K562 (cell line): ENCODE data around the gene DCUN1D2. TPM values are rescaled to one million over a fixed set of nuclear protein-coding genes. Genes with fewer than 3 reads are reported as not detected.

Experiments used
- ATAC-seq: fragments of 200-7000 bp; cut with Tn5 transposase; 3 replicates; pipeline ENCODE4 v1.9.1; 2020; ENCODE audit warnings: moderate library complexity
- BruUV-seq: library from RNA; stranded (reverse); fragments of 400-500 nt; replicated peaks from 2 replicates; lab custom pipeline; 2021; lab: Mats Ljungman, UMichigan
- CTCF ChIA-PET: fragments of 300-600 bp; formaldehyde crosslinking; extraction: SDS; loops from one replicate; lab custom pipeline; 2021; ENCODE audit warnings: low intra/inter-chr PET ratio; lab: Yijun Ruan, JAX
- POLR2A ChIA-PET: fragments of 300-600, 350-650 bp; sonication (Branson Sonifier 250); formaldehyde crosslinking; extraction: SDS; loops from one replicate; lab custom pipeline; 2021; ENCODE audit warnings: antibody characterized with exemption, inconsistent platforms; lab: Yijun Ruan, JAX
- DNase-seq, 4 experiments: peaks; one replicate each; pipeline versions ENCODE4 v3.0.0 to v3.0.0-alpha.2; 2011 to 2018; ENCODE audit warnings: low spot score in 3 of 4, mixed read lengths in 3 of 4; ENCODE audit errors: extremely low read depth in 1 of 4
- FAIRE-seq: peaks from 2 replicates; lab custom pipeline; 2011; peaks lifted over from hg19 to GRCh38; lab: Jason Lieb, UNC
- H2AFZ ChIP-seq: 2 replicates; pipeline ENCODE4 v1.6.0; 2011; ENCODE audit warnings: low read depth, low read length, control low read depth, inconsistent platforms
- H3K27ac ChIP-seq: fragments of 200-600 bp; 3 replicates; pipeline ENCODE4 v1.8.0; 2011; ENCODE audit warnings: low read depth, mild to moderate bottlenecking, control low read depth, inconsistent platforms, low read length, moderate library complexity, mixed read lengths; ENCODE audit errors: extremely low read depth
- H3K27me3 ChIP-seq, 2 experiments: fragments of 300-600 bp in 1 of 2; 2 replicates in 1 of 2; 3 replicates in 1 of 2; pipeline versions ENCODE4 v1.6.0 to v1.8.0; 2011; ENCODE audit warnings: inconsistent platforms in 2 of 2, low read length in 2 of 2, mild to moderate bottlenecking in 1 of 2, mixed read lengths in 1 of 2, moderate library complexity in 1 of 2; ENCODE audit not compliant: control insufficient read depth in 2 of 2, insufficient read depth in 2 of 2
- H3K36me3 ChIP-seq: fragments of 300-600 bp; 3 replicates; pipeline ENCODE4 v1.8.0; 2011; ENCODE audit warnings: mild to moderate bottlenecking, low read length, inconsistent platforms; ENCODE audit not compliant: control insufficient read depth, insufficient read depth
- H3K4me1 ChIP-seq, 2 experiments: fragments of 200-600 bp in 1 of 2; replicated peaks in 1 of 2; 2 replicates in 1 of 2; 3 replicates in 1 of 2; pipeline versions ENCODE4 v1.5.1 to v1.8.0; 2011; ENCODE audit warnings: inconsistent platforms in 2 of 2, low read length in 2 of 2, mild to moderate bottlenecking in 1 of 2, mixed read lengths in 1 of 2, moderate library complexity in 1 of 2; ENCODE audit not compliant: control insufficient read depth in 2 of 2, insufficient read depth in 2 of 2
- H3K4me2 ChIP-seq: 2 replicates; pipeline ENCODE4 v1.6.1; 2011; ENCODE audit warnings: low read length, control low read depth, inconsistent platforms, mixed read lengths; ENCODE audit not compliant: insufficient read depth
- H3K4me3 ChIP-seq: fragments of 200-600 bp; sonication (generic), shearing (Covaris generic); 2 replicates; pipeline ENCODE4 v1.5.1; 2016; ENCODE audit warnings: control low read depth, inconsistent platforms
- H3K79me2 ChIP-seq: fragments of 200-600 bp; 3 replicates; pipeline ENCODE4 v1.8.0; 2011; ENCODE audit warnings: low read length, inconsistent platforms; ENCODE audit not compliant: control insufficient read depth, insufficient read depth
- H3K9ac ChIP-seq, 2 experiments: 2 replicates each; pipeline versions ENCODE4 v1.6.0 to v1.6.1; 2011; ENCODE audit warnings: low read depth in 2 of 2, low read length in 2 of 2, control low read depth in 1 of 2, inconsistent platforms in 1 of 2, mild to moderate bottlenecking in 1 of 2, mixed read lengths in 1 of 2; ENCODE audit not compliant: insufficient read depth in 1 of 2
- H3K9me1 ChIP-seq: one replicate; pipeline ENCODE4 v1.6.0; 2011; ENCODE audit warnings: inconsistent platforms, mild to moderate bottlenecking, low read length, moderate library complexity; ENCODE audit not compliant: control insufficient read depth, insufficient read depth
- H3K9me3 ChIP-seq: replicated peaks from 2 replicates; pipeline ENCODE4 v1.5.1; 2011; ENCODE audit warnings: low read depth, low read length, inconsistent platforms; ENCODE audit not compliant: control insufficient read depth, insufficient read depth
- H4K20me1 ChIP-seq: replicated peaks from 2 replicates; pipeline ENCODE4 v1.6.1; 2011; ENCODE audit warnings: low read length, inconsistent platforms, mixed read lengths; ENCODE audit not compliant: control insufficient read depth, insufficient read depth
- CC2D1A ChIP-seq: fragments of 450-650 bp; IDR thresholded peaks from 2 replicates; pipeline ENCODE4 v1.6.1; 2017; ENCODE audit warnings: mild to moderate bottlenecking
- CHD4 ChIP-seq: fragments of 200-600 bp; sonication (generic); IDR thresholded peaks from 3 replicates; pipeline ENCODE4 v1.6.1; 2012; ENCODE audit warnings: low read depth, mild to moderate bottlenecking, mixed read lengths, low read length, inconsistent platforms; ENCODE audit not compliant: insufficient read depth, insufficient replicate concordance, poor library complexity, severe bottlenecking
- COPS2 ChIP-seq: fragments of 450-650 bp; conservative IDR thresholded peaks from 2 replicates; pipeline ENCODE4 v1.6.1; 2016; ENCODE audit warnings: mild to moderate bottlenecking, moderate library complexity
- NBN ChIP-seq: fragments of 450-650 bp; IDR thresholded peaks from 2 replicates; pipeline ENCODE4 v1.6.1; 2016; ENCODE audit warnings: low read depth, mild to moderate bottlenecking
- NRF1 ChIP-seq, 2 experiments: fragments of 450-650 bp; IDR thresholded peaks in 1 of 2; conservative IDR thresholded peaks in 1 of 2; 2 replicates each; pipeline ENCODE4 v1.6.1; 2014; ENCODE audit warnings: mild to moderate bottlenecking in 2 of 2
- ZFP30 ChIP-seq: fragments of 250-450 bp; sonication (Bioruptor Pico); IDR thresholded peaks from 2 replicates; pipeline ENCODE4 v1.8.0; 2022; ENCODE audit warnings: moderate library complexity, mild to moderate bottlenecking, inconsistent platforms, borderline replicate concordance
- ZNF589 ChIP-seq: fragments of 200-800 bp; sonication (Bioruptor generic); IDR thresholded peaks from 2 replicates; pipeline ENCODE4 v1.6.1; 2016; ENCODE audit warnings: low read depth, missing genetic modification characterization, missing compliant biosample characterization
- WGBS: fragments of 100-300 bp; shearing (Covaris generic); methylation state at CpG from one replicate; pipeline ENCODE4 v1.1.6; 2016; ENCODE audit warnings: low coverage, mixed read lengths; ENCODE audit not compliant: insufficient coverage; ENCODE audit errors: missing lambda C conversion rate; 5-methylcytosine and 5-hydroxymethylcytosine counted together
- in situ Hi-C: fragments of 300-500 bp; cut with MboI; formaldehyde crosslinking; loops from 4 replicates; pipeline ENCODE4 v1.15.0; 2018; ENCODE audit warnings: inconsistent platforms, mixed read lengths
- intact Hi-C: fragments of 100-400 bp; cut with micrococcal nuclease; formaldehyde crosslinking; loops from 2 replicates; pipeline ENCODE4 v1.14.2; 2022
- polyA plus RNA-seq, 8 experiments: library from polyadenylated mRNA; depleted of rRNA in 4 of 8; stranded (reverse) in 5 of 8; unstranded in 3 of 8; fragments of >200 nt; fragmentation: Nextera tagmentation in 2 of 8; fragmentation: Illumina TruSeq in 1 of 8; extraction: Ambion mirVana in 2 of 8; extraction: Trizol in 1 of 8; gene quantifications; 2 replicates each; pipeline versions ENCODE4 v1.2.1 to v1.2.3, GENCODE V29; 2011 to 2014; ENCODE audit warnings: inconsistent platforms in 1 of 8, missing spikeins in 1 of 8
- total RNA-seq, 7 experiments: library from RNA; depleted of rRNA in 6 of 7; stranded (reverse); fragments of >200 nt in 6 of 7; fragmentation: Illumina TruSeq in 2 of 7; extraction: Trizol in 2 of 7; gene quantifications; 2 replicates each; pipeline versions ENCODE4 v1.2.1 to v1.2.3, GENCODE V29; 2011 to 2021; ENCODE audit warnings: low replicate concordance in 1 of 7
- TF ChIP-seq, protein P1 (sequence below): IDR thresholded peaks from 2 replicates; pipeline ENCODE4 v1.6.1; 2014; ENCODE audit warnings: antibody characterized with exemption
- TF ChIP-seq, protein P2 (sequence below): fragments of 250-450 bp; sonication (Bioruptor Pico); IDR thresholded peaks from 2 replicates; pipeline ENCODE4 v1.8.0; 2021; ENCODE audit warnings: mild to moderate bottlenecking, moderate library complexity

The DCUN1D2 gene
- total and polyA plus RNA-seq, 9 of the 15 experiments (the other 6 are each of a cell fraction or from before 2014, with no cell fraction given), result 2.1 to 16.8 (median 11.1) TPM

DNA sequence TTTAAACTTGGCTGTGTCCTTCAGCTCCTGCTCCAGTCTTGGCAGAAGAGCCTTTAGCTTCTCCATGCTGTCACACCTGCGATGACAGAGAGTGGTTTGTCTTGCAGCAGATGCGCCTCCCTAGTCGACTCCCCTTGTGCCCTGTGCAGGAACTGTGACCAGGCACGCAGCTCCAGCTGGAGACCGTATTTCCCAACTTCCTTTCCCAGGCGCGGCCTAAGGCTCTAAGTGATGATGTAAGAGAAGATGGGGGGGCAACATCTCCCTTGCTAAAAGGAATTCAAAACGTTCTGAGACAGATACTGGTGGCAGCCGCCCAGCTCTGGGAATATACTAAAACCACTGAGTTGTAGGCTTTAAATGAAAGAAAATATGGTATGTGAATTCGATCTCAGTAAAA lies 16.3 kb downstream of the DCUN1D2 start:
- H3K79me2 ChIP-seq, result no peaks in the 10 kb centered on the region; the same call in 2 of the 3 replicates
- no peaks in the 10 kb centered on the region for H4K20me1 ChIP-seq
- no peak overlapping the region for H3K9ac ChIP-seq
- in situ Hi-C loops, result no loop called here
- H3K27me3 ChIP-seq, result no peaks in the 10 kb centered on the region
- TF ChIP-seq ZNF589 (CRISPR knock-in tag) (no peak), COPS2 (no peak), NBN (no peak), CHD4 (no peak), ZFP30 (CRISPR knock-in tag) (no peak), NRF1 (conservative IDR thresholded peaks at IDR 0.05 in 1 of 2, IDR thresholded peaks at IDR 0.05 in 1 of 2) (no peak), CC2D1A (no peak)
- TF ChIP-seq, protein P1, sequence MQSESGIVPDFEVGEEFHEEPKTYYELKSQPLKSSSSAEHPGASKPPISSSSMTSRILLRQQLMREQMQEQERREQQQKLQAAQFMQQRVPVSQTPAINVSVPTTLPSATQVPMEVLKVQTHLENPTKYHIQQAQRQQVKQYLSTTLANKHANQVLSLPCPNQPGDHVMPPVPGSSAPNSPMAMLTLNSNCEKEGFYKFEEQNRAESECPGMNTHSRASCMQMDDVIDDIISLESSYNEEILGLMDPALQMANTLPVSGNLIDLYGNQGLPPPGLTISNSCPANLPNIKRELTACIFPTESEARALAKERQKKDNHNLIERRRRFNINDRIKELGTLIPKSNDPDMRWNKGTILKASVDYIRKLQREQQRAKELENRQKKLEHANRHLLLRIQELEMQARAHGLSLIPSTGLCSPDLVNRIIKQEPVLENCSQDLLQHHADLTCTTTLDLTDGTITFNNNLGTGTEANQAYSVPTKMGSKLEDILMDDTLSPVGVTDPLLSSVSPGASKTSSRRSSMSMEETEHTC, result no peak
- TF ChIP-seq, protein P2, sequence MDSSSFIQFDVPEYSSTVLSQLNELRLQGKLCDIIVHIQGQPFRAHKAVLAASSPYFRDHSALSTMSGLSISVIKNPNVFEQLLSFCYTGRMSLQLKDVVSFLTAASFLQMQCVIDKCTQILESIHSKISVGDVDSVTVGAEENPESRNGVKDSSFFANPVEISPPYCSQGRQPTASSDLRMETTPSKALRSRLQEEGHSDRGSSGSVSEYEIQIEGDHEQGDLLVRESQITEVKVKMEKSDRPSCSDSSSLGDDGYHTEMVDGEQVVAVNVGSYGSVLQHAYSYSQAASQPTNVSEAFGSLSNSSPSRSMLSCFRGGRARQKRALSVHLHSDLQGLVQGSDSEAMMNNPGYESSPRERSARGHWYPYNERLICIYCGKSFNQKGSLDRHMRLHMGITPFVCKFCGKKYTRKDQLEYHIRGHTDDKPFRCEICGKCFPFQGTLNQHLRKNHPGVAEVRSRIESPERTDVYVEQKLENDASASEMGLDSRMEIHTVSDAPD (CRISPR knock-in tag), result no peak
- H3K4me2 ChIP-seq, result no peak overlapping the region
- no peak overlapping the region for H2AFZ ChIP-seq
- H3K27ac ChIP-seq, result no peak overlapping the region
- H3K36me3 ChIP-seq, result peaks cover 49% of the 10 kb centered on the region
- no TSS peak for BruUV-seq
- DNase-seq (no peak), FAIRE-seq (no peak), ATAC-seq (no peak)
- WGBS, result 98% methylated on average over 6 of the region's 10 CpGs
- no peak overlapping the region for H3K4me3 ChIP-seq
- H3K9me3 ChIP-seq, result no peaks in the 10 kb centered on the region
- H3K9me1 ChIP-seq, result no peaks in the 10 kb centered on the region
- intact Hi-C loops, result no loop called here
- ChIA-PET CTCF (no interaction called here), POLR2A (interaction anchor here (0.7 kb wide), 1 partner anchor 9 kb away, joined by 3 read pairs; no protein-coding TSS in a partner anchor)
- H3K4me1 ChIP-seq, result no peaks in the 10 kb centered on the region
